ENCODE measurements around the gene KCNN3. TPM values are rescaled to one million over a fixed set of nuclear protein-coding genes. Genes with fewer than 3 reads are reported as not detected.

KCNN3 gene
- total and polyA plus RNA-seq, 2 of the 8 experiments (the other 6 are each of a cell fraction or from before 2014, with no cell fraction given), result 2.8 to 3.7 TPM

- TF ChIP-seq CHD7 (IDR thresholded peaks at IDR 0.05; ENCODE audit: insufficient replicate concordance, low read length), result no peak
- TF ChIP-seq JUND (IDR thresholded peaks at IDR 0.05; ENCODE audit: low read length), result no peak
- no peak for TF ChIP-seq SAP30 (IDR thresholded peaks at IDR 0.05; ENCODE audit: insufficient read depth, insufficient replicate concordance, low read length)
- no peak for TF ChIP-seq BACH1 (IDR thresholded peaks at IDR 0.05; ENCODE audit: low read length)
These were observed 166.9 kb downstream of the KCNN3 start (continued) for GRCh38 chr1:154703170-154703569.
